Mucosa of rectum (tissue), 2 donors: Measurements from ENCODE around the gene SYT2.
"Not testable (repeated sequence)": the region's sequence is repeated elsewhere in the genome, so short reads cannot be mapped to it uniquely, and the experiment has no call there.

Source experiments
- H3K27ac ChIP-seq, 2 donors: one replicate each; pipeline ENCODE4 v1.7.0; 2013; ENCODE audit warnings: inconsistent platforms in 2 of 2, low read depth in 2 of 2, low read length in 2 of 2
- H3K27me3 ChIP-seq, 2 donors: one replicate each; pipeline ENCODE4 v1.7.0; 2013; ENCODE audit warnings: low read length in 2 of 2; ENCODE audit not compliant: control insufficient read depth in 2 of 2, insufficient read depth in 2 of 2
- H3K36me3 ChIP-seq, 2 donors: one replicate each; pipeline ENCODE4 v1.7.0; 2013; ENCODE audit warnings: low read length in 2 of 2; ENCODE audit not compliant: control insufficient read depth in 2 of 2, insufficient read depth in 2 of 2
- H3K4me1 ChIP-seq, 2 donors: one replicate each; pipeline ENCODE4 v1.7.0; 2013; ENCODE audit warnings: low read length in 2 of 2, mild to moderate bottlenecking in 1 of 2; ENCODE audit not compliant: control insufficient read depth in 2 of 2, insufficient read depth in 2 of 2
- H3K4me3 ChIP-seq, 2 donors: one replicate each; pipeline ENCODE4 v1.7.0; 2013; ENCODE audit warnings: low read length in 2 of 2
- H3K9ac ChIP-seq, 2 donors: one replicate each; pipeline ENCODE4 v1.7.0; 2013; ENCODE audit warnings: low read length in 2 of 2, low read depth in 1 of 2, mild to moderate bottlenecking in 1 of 2
- H3K9me3 ChIP-seq, 2 donors: one replicate each; pipeline ENCODE4 v1.7.0; 2013; ENCODE audit warnings: low read length in 2 of 2; ENCODE audit not compliant: control insufficient read depth in 2 of 2
- donor health status: healthy.
- donor health status: Normal muscosa, but diverticular disease.

Gene SYT2

DNA sequence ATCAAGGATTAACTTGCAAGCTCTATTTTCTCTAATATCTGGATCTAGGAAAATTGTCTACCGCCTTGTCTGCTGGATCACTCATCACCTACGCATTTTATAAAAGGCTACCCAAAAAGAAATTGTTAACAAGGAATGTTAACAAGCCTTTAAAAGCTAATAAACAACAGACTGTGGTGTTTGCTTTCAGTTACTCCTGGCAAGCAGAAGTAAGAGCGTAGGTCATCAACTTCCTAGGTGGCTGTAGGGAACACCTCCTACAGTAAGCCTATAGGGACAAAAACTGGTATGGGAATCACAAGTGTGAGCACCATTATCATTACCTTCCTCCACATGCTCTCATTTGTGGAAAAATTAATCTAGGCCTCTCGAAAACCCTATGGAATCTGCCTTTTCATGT is 155.6 kb downstream of the SYT2 start:
- H3K27ac ChIP-seq: peak overlapping the region in 1 of 2 donors; percentile 29

DNA sequence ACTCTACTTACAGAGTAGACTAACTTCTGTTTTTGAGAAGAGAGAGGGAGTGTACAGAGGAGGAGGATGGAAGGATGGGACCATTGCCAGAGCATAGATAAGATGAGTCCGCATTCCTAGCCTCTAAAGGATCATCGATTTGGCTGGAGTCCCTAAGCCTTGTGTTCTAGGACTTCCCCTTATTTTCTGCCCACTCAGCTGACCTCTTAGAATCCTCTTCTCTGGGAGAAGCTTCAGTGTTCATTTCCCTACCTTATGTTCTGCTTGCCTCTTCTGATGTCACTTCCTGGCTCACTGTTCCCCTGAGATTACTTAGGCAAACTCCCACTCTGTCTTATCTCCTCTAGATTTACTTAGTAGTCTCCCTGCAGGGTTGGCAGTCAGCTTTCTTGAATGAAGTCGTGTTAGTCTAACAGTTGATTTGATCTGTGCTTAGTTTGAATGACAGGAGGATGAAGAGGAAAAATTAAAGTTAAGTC is 156.7 kb downstream of the SYT2 start:
- Histone ChIP-seq H3K4me1 (peaks cover 3 to 18% of the 10 kb centered on the region in 2 donors), H3K27ac (peak overlapping the region; percentile 16 to 29), H3K4me3 (no peak overlapping the region), H3K27me3 (no peaks in the 10 kb centered on the region), H3K9ac (no peak overlapping the region), H3K36me3 (no peaks in the 10 kb centered on the region), H3K9me3 (no peaks in the 10 kb centered on the region)

More for the DNA sequence above, 155.6 kb downstream of the SYT2 start:
- not testable (repeated sequence) for H3K9me3 ChIP-seq, H3K27me3 ChIP-seq, H3K36me3 ChIP-seq
- peaks cover 3 to 18% of the 10 kb centered on the region in 2 donors for H3K4me1 ChIP-seq
- H3K9ac ChIP-seq: peak overlapping the region in 1 of 2 donors; percentile 26
- peak overlapping the region in 1 of 2 donors; percentile 15 for H3K4me3 ChIP-seq

DNA sequence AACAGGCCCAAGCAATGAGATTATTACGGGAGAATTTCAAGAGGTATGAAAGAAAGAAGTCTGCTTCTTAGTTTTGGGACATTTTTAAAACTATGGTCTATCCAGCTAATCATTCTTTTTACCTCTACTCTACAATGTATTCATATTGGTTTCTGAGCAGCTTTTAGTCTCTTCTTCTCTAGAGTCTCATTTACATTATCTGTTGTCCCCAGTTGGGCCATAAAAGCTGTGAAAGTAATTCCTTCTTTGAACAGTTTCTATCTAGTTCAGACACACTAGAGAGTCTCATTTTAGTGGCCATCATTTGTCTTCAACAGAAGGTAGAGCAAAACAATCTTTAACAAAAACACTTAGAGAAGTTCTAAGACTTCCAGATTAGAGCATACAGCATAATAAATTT is 157.2 kb downstream of the SYT2 start:
- H3K4me1 ChIP-seq: peaks cover 3 to 18% of the 10 kb centered on the region in 2 donors
- not testable (repeated sequence) for H3K9me3 ChIP-seq, H3K36me3 ChIP-seq, H3K4me3 ChIP-seq, H3K27me3 ChIP-seq, H3K27ac ChIP-seq, H3K9ac ChIP-seq

DNA sequence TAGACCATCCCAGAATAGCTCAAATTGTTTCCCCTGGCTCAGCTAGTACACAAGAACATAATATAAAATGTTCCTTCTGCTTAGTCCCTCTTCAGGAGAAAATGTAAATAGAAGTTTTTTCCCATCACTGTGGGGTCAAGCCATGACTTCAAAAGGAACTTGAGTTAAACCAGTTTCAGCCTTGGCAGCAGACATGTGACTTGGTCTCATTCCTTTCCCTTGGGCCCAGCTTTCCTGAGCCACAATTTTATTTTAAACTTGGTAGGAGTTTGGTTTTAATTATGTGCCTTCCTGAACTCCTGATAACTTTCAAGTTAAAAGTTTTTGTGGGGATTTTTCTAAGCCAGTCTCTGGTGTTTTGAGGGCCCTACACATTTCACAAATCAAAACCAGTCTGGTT is 157.6 kb downstream of the SYT2 start:
- not testable (repeated sequence) for H3K27me3 ChIP-seq, H3K9ac ChIP-seq, H3K4me3 ChIP-seq, H3K36me3 ChIP-seq, H3K27ac ChIP-seq, H3K9me3 ChIP-seq
- peaks cover 3 to 15% of the 10 kb centered on the region in 2 donors for H3K4me1 ChIP-seq

DNA sequence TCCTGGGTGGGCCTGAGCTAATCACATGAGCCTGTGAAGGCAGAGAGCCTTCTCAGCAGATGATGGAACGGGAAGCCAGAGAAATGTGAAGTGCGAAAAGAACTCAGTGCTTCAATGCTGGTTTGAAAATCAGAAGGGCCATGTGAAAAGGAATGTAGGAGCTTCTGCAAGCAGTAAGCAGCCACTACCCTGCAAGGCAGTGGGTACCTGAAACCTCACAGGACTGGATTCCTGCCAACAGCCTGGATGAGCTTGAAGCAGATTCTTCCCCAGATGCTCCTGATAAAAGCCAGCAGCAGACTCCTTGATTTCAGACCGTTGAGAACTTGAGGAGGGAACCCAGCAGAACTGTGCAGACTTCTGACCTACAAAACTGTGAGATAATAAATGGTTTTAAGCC is 158.6 kb downstream of the SYT2 start:
- Histone ChIP-seq H3K4me1 (peaks cover 3 to 13% of the 10 kb centered on the region in 2 donors), H3K27me3 (no peaks in the 10 kb centered on the region), H3K9me3 (no peaks in the 10 kb centered on the region), H3K36me3 (no peaks in the 10 kb centered on the region), H3K9ac (no peak overlapping the region), H3K4me3 (no peak overlapping the region), H3K27ac (no peak overlapping the region)

DNA sequence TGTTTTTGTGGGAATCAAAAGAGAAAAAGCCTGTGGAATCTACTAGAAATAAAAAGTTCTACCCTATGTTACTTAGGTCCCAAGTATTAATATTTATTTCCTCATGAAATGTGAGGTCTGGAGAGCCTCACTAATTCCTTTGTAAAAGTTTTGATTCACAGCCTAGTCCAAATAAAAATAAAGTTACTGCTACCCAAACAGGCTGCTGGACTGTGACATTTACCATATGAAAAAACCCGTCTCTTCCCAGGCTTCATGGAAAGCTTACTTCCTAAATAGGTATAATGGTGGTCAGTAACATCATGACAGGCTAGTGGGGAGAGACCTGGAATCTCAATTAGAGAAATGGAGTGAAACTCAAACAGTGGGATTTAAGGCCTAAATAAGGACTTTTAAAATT is 160.2 kb downstream of the SYT2 start:
- not testable (repeated sequence) for H3K4me3 ChIP-seq, H3K9ac ChIP-seq, H3K27me3 ChIP-seq, H3K27ac ChIP-seq, H3K36me3 ChIP-seq, H3K9me3 ChIP-seq
- H3K4me1 ChIP-seq: peaks cover 3 to 13% of the 10 kb centered on the region in 2 donors

DNA sequence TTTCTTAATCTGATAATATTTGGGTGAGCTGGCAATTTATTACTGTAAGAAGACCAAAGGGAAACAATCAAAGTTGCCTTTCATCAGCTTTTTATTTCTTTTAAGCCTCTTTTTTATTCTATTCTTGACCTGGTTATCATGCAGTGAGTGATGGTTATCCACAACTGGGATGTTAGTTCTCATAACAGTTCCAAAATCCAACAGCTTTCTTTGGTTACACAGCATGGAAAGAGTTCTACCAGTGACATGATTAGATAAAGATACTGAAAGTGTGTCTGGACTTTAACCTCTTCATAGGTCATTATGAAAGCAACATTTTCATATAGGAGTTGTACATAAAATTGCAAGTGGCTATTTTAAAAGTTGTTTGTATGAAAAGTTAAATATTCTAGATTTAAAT is 163.0 kb downstream of the SYT2 start:
- no peak overlapping the region for H3K4me3 ChIP-seq
- H3K4me1 ChIP-seq: no peaks in the 10 kb centered on the region

DNA sequence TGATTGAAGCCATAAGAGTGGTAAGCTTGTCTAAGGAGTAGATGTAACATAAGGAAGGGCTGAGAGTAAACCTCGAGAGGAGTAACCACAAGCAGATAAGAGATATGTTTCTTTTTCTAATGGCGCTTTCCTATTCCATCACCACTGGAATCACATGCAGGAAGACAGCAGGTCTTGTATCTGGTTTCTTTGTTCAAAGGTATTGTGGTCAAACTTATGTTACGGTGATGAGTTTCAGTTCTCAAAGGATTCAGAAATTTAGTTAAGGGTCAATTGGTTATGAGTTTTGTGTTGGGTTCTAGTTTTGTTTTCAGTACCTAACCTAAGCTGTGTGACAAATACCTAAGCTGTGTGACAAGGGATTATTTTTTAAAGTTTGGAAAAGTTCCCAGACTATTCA is 163.5 kb downstream of the SYT2 start:
- not testable (repeated sequence) for H3K27ac ChIP-seq, H3K4me1 ChIP-seq, H3K27me3 ChIP-seq, H3K9ac ChIP-seq, H3K36me3 ChIP-seq, H3K9me3 ChIP-seq
- peak overlapping the region in 1 of 2 donors; percentile 26 for H3K4me3 ChIP-seq

More for the DNA sequence above, 163.0 kb downstream of the SYT2 start:
- no peaks in the 10 kb centered on the region for H3K27me3 ChIP-seq
- no peak overlapping the region for H3K9ac ChIP-seq
- H3K9me3 ChIP-seq: no peaks in the 10 kb centered on the region
- no peaks in the 10 kb centered on the region for H3K36me3 ChIP-seq
- H3K27ac ChIP-seq: no peak overlapping the region

DNA sequence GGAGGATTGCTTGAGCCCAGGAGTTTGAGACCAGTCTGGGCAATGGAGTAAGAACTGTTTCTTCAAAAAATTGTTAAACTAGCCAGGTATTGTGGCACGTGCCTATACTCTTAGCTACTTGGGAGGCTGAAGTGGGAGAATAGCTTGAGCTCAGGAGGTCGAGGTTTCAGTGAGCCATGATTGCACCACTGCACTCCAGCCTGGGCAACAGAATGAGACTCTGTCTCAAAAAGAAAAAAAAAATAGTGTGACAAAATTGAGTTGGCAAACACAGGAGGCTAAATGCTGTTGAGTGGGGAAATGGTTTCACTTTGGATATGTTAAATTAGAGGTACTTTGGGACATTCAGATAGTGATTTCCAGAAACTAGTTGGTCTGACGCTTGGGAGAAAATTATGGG is 163.9 kb downstream of the SYT2 start:
- not testable (repeated sequence) for H3K36me3 ChIP-seq, H3K9ac ChIP-seq, H3K9me3 ChIP-seq, H3K4me1 ChIP-seq, H3K27ac ChIP-seq, H3K27me3 ChIP-seq
- peak overlapping the region in 1 of 2 donors; percentile 26 for H3K4me3 ChIP-seq

DNA sequence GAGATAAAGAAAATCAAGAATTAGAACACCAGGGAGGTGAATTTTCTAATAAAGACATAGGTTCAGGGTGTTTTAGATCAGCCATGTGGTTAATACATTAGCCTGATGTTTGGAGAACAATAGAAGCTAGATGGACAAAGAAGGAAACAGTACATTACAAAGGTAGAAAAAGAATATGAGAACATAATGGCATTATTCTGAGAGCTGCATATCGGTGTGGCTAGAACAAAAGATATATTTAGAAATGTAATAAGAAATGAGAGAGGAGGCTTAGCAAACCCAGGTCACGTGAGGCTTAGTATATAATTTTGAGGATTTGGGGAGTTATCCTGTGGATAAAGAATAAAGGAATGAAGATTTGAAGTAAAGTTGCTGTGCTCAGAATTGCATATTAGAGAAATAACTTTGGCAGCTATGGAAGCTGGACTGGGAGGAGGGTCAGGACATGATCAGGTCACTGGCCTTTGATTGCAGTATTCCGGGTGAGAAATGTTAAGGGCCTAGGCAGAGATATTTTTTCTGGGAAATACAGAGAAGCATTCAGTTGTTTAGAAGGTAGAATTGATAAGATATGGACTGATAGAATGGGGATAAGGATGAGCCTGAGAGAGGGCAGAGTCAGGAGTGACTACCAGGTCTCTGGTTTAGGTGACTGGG is 164.5 kb downstream of the SYT2 start:
- H3K4me3 ChIP-seq, H3K9me3 ChIP-seq, H3K4me1 ChIP-seq, H3K36me3 ChIP-seq, H3K9ac ChIP-seq, H3K27me3 ChIP-seq: not testable (repeated sequence)
- peak overlapping the region in 1 of 2 donors; percentile 38 for H3K27ac ChIP-seq
